HL-60 (cell line): ENCODE data around the gene BBS9.

Experiments
- CTCF ChIP-seq: IDR thresholded peaks from one replicate; pipeline ENCODE4 v1.5.1; 2011; ENCODE audit warnings: low read length, control low read depth, inconsistent platforms; ENCODE audit not compliant: insufficient read depth
- GABPA ChIP-seq: IDR thresholded peaks from 2 replicates; pipeline ENCODE4 v1.6.1; 2012; ENCODE audit warnings: low read depth
- POLR2AphosphoS5 ChIP-seq: IDR thresholded peaks from 2 replicates; pipeline ENCODE4 v1.6.1; 2012; ENCODE audit warnings: low read depth
- REST ChIP-seq: IDR thresholded peaks from 2 replicates; pipeline ENCODE4 v1.6.1; 2012; ENCODE audit warnings: low read depth; ENCODE audit not compliant: insufficient replicate concordance
- SPI1 ChIP-seq: IDR thresholded peaks from 2 replicates; pipeline ENCODE4 v1.6.1; 2012; ENCODE audit warnings: low read depth, mild to moderate bottlenecking, borderline replicate concordance

DNA sequence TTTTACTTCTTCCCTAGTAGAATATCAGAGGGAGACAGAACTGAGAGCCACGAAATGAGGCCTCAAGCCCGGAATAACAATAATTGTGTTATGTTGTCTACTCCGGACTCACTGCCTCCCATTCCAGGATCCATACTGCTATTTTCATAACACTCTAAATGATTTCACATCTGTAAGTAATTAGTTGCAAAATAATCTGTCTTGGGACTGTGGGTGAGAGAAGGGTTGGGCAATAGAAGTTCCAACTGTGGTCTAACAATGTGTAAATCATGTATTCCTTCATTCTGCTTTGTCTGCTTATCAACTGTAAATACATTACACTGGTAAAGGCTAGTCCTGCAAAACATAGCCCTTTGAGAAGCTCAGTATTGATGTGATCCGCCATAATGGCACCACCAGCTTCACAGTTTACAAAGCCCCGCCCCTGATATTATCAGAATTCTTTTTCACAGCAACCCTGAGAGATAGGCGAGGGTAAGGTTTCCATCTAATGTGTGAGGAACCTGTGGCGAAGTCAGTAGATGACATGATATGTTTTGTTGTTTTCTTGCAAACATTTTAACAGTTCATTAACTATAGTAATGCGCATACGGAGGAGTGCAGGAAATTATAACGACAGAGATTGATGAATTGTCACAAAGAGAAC is 510.3 kb downstream of the BBS9 start:
- TF ChIP-seq CTCF (no peak), REST (no peak), GABPA (no peak), SPI1 (no peak), POLR2AphosphoS5 (no peak)
